Esophagus (tissue), 2 donors: Measurements from ENCODE around the gene SLC25A39. TPM values are rescaled to one million over a fixed set of nuclear protein-coding genes. Genes with fewer than 3 reads are reported as not detected.
"Not testable (repeated sequence)": the region's sequence is repeated elsewhere in the genome, so short reads cannot be mapped to it uniquely, and the experiment has no call there.

Experiments used
- H3K27ac ChIP-seq, 2 donors: one replicate each; pipeline ENCODE4 v1.5.1; 2013; ENCODE audit warnings: low read depth in 2 of 2, mild to moderate bottlenecking in 2 of 2, inconsistent platforms in 1 of 2, low read length in 1 of 2, moderate library complexity in 1 of 2
- H3K27me3 ChIP-seq, 2 donors: one replicate each; pipeline ENCODE4 v1.6.1; 2013; ENCODE audit warnings: low read length in 2 of 2, control low read depth in 1 of 2, mild to moderate bottlenecking in 1 of 2; ENCODE audit not compliant: insufficient read depth in 2 of 2, control insufficient read depth in 1 of 2
- H3K36me3 ChIP-seq, 2 donors: one replicate each; pipeline ENCODE4 v1.6.1; 2013; ENCODE audit warnings: low read length in 1 of 2; ENCODE audit not compliant: control insufficient read depth in 2 of 2, insufficient read depth in 2 of 2
- H3K4me1 ChIP-seq, 2 donors: one replicate each; pipeline ENCODE4 v1.6.1; 2013; ENCODE audit warnings: low read length in 1 of 2; ENCODE audit not compliant: control insufficient read depth in 2 of 2, insufficient read depth in 2 of 2
- H3K4me3 ChIP-seq, 2 donors: one replicate each; pipeline ENCODE4 v1.5.1; 2013; ENCODE audit warnings: low read length in 2 of 2, mild to moderate bottlenecking in 2 of 2, low read depth in 1 of 2, moderate library complexity in 1 of 2
- H3K9me3 ChIP-seq, 2 donors: one replicate each; pipeline ENCODE4 v1.6.1; 2013; ENCODE audit warnings: mild to moderate bottlenecking in 2 of 2, low read depth in 1 of 2, low read length in 1 of 2, moderate library complexity in 1 of 2; ENCODE audit not compliant: control insufficient read depth in 2 of 2, insufficient read depth in 1 of 2
- WGBS, 2 donors: extraction: QIAGEN DNeasy Blood & Tissue Kit; methylation state at CpG; one replicate each; pipeline ENCODE4 v1.1.7; 2013; 5-methylcytosine and 5-hydroxymethylcytosine counted together
- polyA plus RNA-seq, 2 donors: library from polyadenylated mRNA; stranded (reverse); fragments of 200-250 nt; gene quantifications; one replicate each; pipeline ENCODE4 v1.2.3, GENCODE V29; 2013
- donor health status: healthy with polysubstance abuse.
- donor health status: Bipolar disorder and iron deficiency.

The SLC25A39 gene
- polyA plus RNA-seq, 2 donors, result 132 to 138 TPM

GRCh38 chr17:44335968-44336367 is 11.3 kb upstream of the SLC25A39 start:
- no peaks in the 10 kb centered on the region for H3K9me3 ChIP-seq
- WGBS, 2 donors, result 49 to 57% methylated on average over 5 of the region's 5 CpGs
- H3K27ac ChIP-seq, result no peak overlapping the region
- H3K27me3 ChIP-seq, result no peaks in the 10 kb centered on the region
- peaks cover 0 to 4% of the 10 kb centered on the region in 2 donors for H3K4me1 ChIP-seq
- H3K4me3 ChIP-seq, result no peak overlapping the region
- no peaks in the 10 kb centered on the region for H3K36me3 ChIP-seq

DNA sequence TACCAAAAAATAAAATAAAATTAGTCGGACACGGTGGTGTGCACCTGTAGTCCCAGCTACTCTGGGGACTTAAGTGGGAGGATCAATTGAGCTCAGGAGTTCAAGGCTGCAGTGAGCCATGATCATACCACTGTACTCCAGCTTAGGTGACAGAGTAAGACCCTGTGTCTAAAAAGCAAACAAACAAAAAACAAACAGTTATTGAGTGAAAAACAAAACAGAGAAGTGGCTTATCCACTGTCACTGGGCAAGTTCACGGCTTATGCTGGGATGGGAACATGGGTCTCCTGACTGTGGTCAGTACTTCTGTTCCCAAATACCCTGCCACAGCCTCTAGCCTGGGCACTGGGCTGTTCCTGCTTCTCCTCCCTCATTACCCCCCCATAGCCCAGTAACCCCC is 10.9 kb upstream of the SLC25A39 start:
- no peak overlapping the region for H3K4me3 ChIP-seq
- 81 to 83% methylated on average over 3 of the region's 3 CpGs for WGBS, 2 donors
- no peaks in the 10 kb centered on the region for H3K36me3 ChIP-seq
- H3K9me3 ChIP-seq, result no peaks in the 10 kb centered on the region
- peaks cover 0 to 4% of the 10 kb centered on the region in 2 donors for H3K4me1 ChIP-seq
- H3K27me3 ChIP-seq, result no peaks in the 10 kb centered on the region
- no peak overlapping the region for H3K27ac ChIP-seq

DNA sequence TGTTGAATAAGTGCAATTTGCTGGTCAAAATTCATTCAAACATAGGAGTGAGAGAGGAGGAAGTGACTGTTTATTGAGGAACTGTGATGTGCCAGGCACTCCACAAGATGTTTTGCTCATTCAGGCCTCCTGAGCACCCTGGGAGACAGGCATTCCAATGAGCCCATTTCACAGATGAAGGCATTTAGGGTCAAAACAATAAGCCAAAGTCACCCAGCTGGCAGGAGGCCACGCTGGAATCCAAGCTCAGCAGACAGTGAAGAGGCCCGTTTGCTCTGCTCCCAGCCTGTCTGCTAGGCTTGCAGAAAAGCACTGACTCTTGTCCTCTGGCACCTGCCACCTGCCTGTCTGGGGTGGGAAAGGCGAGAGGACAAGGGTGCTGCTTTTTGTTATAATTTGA is 10.1 kb upstream of the SLC25A39 start:
- Histone ChIP-seq H3K36me3 (no peaks in the 10 kb centered on the region), H3K27ac (no peak overlapping the region), H3K4me1 (peaks cover 0 to 4% of the 10 kb centered on the region in 2 donors), H3K9me3 (no peaks in the 10 kb centered on the region), H3K27me3 (no peaks in the 10 kb centered on the region), H3K4me3 (no peak overlapping the region)
- WGBS, 2 donors, result 33 to 57% methylated on average over 3 of the region's 3 CpGs

DNA sequence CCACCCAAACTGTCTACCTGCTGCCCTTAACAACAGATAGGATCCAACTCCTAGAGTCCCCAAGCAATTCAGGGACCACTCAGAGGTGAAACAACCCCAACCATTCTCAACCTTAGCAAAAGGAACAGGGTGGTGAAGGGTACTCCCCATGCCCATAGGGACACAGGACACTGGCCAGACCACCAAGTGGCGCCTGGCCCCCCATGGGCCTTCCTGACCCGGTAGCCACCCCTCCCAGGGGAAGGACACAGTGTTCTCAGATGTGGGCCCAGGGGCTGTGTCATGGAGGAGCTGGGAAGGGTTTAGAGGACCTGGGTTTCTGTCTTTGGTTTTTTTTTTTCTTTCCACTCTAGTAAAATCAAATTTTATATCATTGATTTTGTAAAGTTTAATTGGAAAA is 9.7 kb upstream of the SLC25A39 start:
- H3K36me3 ChIP-seq, result no peaks in the 10 kb centered on the region
- WGBS, 2 donors, result 53 to 73% methylated on average over 2 of the region's 2 CpGs
- peak overlapping the region in 1 of 2 donors; percentile 35 for H3K27ac ChIP-seq
- peaks cover 0 to 4% of the 10 kb centered on the region in 2 donors for H3K4me1 ChIP-seq
- H3K9me3 ChIP-seq, result no peaks in the 10 kb centered on the region
- no peaks in the 10 kb centered on the region for H3K27me3 ChIP-seq
- no peak overlapping the region for H3K4me3 ChIP-seq

GRCh38 chr17:44333371-44333770 is 8.7 kb upstream of the SLC25A39 start:
- WGBS, 2 donors, result 40 to 60% methylated on average over 5 of the region's 5 CpGs
- H3K27ac ChIP-seq, result peak overlapping the region in 1 of 2 donors; percentile 63
- H3K9me3 ChIP-seq, result no peaks in the 10 kb centered on the region

GRCh38 chr17:44331249-44331760 is 6.7 kb upstream of the SLC25A39 start:
- WGBS, 2 donors, result 3% methylated on average over 7 of the region's 7 CpGs
- peak overlapping the region in 1 of 2 donors; percentile 20 for H3K27ac ChIP-seq
- no peaks in the 10 kb centered on the region for H3K9me3 ChIP-seq
- H3K4me3 ChIP-seq, result no peak overlapping the region
- no peaks in the 10 kb centered on the region for H3K36me3 ChIP-seq
- H3K27me3 ChIP-seq, result no peaks in the 10 kb centered on the region
- peaks cover 0 to 2% of the 10 kb centered on the region in 2 donors for H3K4me1 ChIP-seq

More at GRCh38 chr17:44333371-44333770, 8.7 kb upstream of the SLC25A39 start:
- Histone ChIP-seq H3K4me3 (no peak overlapping the region), H3K27me3 (no peaks in the 10 kb centered on the region), H3K4me1 (peaks cover 0 to 2% of the 10 kb centered on the region in 2 donors), H3K36me3 (no peaks in the 10 kb centered on the region)

DNA sequence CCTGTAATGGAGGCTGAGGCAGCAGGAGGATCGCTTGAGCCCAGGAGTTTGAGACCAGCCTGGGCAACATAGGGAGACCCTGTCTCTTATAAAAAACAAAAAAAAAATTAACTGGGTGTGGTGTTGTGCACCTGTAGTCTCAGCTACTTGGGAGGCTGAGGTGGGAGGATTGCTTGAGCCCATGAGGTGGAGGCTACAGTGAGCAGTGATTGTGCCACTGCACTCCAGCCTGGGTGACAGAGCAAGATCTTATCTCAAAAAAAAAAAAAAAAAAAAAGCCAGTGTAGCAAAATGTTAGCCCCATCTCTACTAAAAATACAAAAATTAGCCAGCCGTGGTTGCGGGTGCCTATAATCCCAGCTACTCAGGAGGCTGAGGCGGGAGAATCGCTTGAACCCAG is 5.6 kb upstream of the SLC25A39 start:
- not testable (repeated sequence) for H3K27me3 ChIP-seq, H3K9me3 ChIP-seq, H3K27ac ChIP-seq, H3K4me3 ChIP-seq, H3K4me1 ChIP-seq, H3K36me3 ChIP-seq
- WGBS, 2 donors, result 92 to 94% methylated on average over 5 of the region's 5 CpGs

DNA sequence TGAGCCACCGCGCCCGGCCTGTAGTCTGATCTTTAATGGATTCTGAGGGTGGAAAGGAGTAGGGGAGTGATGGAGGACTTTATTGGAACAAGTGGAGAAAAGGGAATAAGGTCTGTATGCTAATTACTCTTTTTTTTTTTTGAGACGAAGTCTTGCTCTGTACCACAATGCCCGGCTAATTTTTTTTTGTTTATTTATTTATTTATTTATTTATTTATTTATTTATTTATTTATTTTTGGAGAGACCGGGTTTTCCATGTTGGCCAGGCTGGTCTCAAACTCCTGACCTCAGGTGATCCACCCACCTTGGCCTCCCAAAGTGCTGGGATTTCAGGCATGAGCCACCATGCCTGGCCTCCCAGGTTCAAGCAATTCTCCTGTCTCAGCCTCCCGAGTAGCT is 4.9 kb upstream of the SLC25A39 start:
- H3K27me3 ChIP-seq, H3K4me3 ChIP-seq, H3K27ac ChIP-seq, H3K36me3 ChIP-seq, H3K4me1 ChIP-seq, H3K9me3 ChIP-seq: not testable (repeated sequence)
- 89 to 92% methylated on average over 7 of the region's 7 CpGs for WGBS, 2 donors

DNA sequence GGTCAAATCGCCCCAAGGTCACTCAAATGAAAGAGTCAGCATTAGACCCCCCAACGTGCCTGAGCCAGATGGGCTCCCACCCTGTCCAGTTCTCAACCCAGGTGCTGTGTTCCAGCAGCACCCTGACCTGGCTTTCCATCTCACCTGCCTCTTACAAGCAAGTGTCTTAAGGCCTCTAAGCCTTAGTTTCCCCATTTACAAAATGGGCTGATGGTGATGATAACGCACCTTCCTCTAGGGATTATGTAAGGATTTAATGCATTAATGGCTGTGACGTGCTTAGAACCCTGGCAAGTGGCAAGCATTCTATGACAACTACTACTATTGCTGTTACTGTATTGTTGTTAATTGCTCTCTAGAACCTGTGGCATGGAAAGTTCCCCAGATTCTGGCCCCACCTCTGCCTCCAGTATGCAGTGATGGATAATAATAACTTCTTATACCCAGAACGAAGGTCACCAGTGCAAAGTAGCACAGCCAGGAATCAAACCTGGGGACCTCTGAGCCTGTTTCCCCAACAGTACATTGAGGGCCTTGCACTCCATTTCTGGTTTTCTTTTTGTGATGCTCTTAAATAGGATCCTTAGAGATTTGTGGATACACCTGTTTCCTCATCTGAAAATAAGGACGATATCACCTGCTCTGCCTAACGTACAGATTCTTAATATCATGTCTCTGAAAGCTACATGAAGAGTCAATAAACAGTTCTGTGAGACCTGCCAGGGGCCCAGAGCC is 3.3 kb upstream of the SLC25A39 start:
- Histone ChIP-seq H3K27ac (no peak overlapping the region), H3K4me3 (no peak overlapping the region), H3K27me3 (no peaks in the 10 kb centered on the region), H3K4me1 (peaks cover 3 to 7% of the 10 kb centered on the region in 2 donors), H3K9me3 (no peaks in the 10 kb centered on the region), H3K36me3 (no peaks in the 10 kb centered on the region)
- WGBS, 2 donors, result 64 to 65% methylated on average over 7 of the region's 7 CpGs
